GM19328 (cell line): ENCODE data around the gene EXPH5.

ENCODE experiments used
- ATAC-seq: cut with Tn5 transposase; IDR thresholded peaks from one replicate; pipeline ENCODE4 v1.9.1; 2021; ENCODE audit warnings: mild to moderate bottlenecking, moderate library complexity; ENCODE audit not compliant: unreplicated experiment

EXPH5 gene

GRCh38 chr11:108562746-108563581, 30.6 kb downstream of the EXPH5 start:
- ATAC-seq: no peak

GRCh38 chr11:108561535-108561991, 32.0 kb downstream of the EXPH5 start:
- ATAC-seq: no peak

GRCh38 chr11:108559904-108560303, 33.7 kb downstream of the EXPH5 start:
- ATAC-seq: no peak

GRCh38 chr11:108559340-108559739, 34.2 kb downstream of the EXPH5 start:
- no peak for ATAC-seq

- peak; percentile 75 for ATAC-seq
Observed at GRCh38 chr11:108558222-108558621, 35.3 kb downstream of the EXPH5 start.

- ATAC-seq: no peak
Observed at GRCh38 chr11:108556019-108556418, 37.5 kb downstream of the EXPH5 start.

- ATAC-seq: no peak
Observed at GRCh38 chr11:108551651-108552462, 41.7 kb downstream of the EXPH5 start.

GRCh38 chr11:108549319-108549885, 44.2 kb downstream of the EXPH5 start:
- no peak for ATAC-seq

- no peak for ATAC-seq
Observed at GRCh38 chr11:108545909-108546501, 47.6 kb downstream of the EXPH5 start.

- no peak for ATAC-seq
Observed at GRCh38 chr11:108543316-108543964, 50.1 kb downstream of the EXPH5 start.

GRCh38 chr11:108541531-108541930, 52.0 kb downstream of the EXPH5 start:
- ATAC-seq: no peak

- no peak for ATAC-seq
Observed at GRCh38 chr11:108538502-108538901, 55.1 kb downstream of the EXPH5 start.

GRCh38 chr11:108538022-108538424, 55.5 kb downstream of the EXPH5 start:
- ATAC-seq: no peak

GRCh38 chr11:108536783-108537182, 56.8 kb downstream of the EXPH5 start:
- no peak for ATAC-seq

- ATAC-seq: no peak
Observed at GRCh38 chr11:108535384-108535955, 58.1 kb downstream of the EXPH5 start.

- no peak for ATAC-seq
Observed at GRCh38 chr11:108534274-108534882, 59.2 kb downstream of the EXPH5 start.

- ATAC-seq: no peak
Observed at GRCh38 chr11:108530426-108530825, 63.1 kb downstream of the EXPH5 start.

GRCh38 chr11:108527382-108527781, 66.2 kb downstream of the EXPH5 start:
- no peak for ATAC-seq

- ATAC-seq: no peak
Observed at GRCh38 chr11:108525161-108525560, 68.4 kb downstream of the EXPH5 start.

- no peak for ATAC-seq
Observed at GRCh38 chr11:108524422-108524821, 69.1 kb downstream of the EXPH5 start.
